Kidney epithelial cell (primary cell): ENCODE data around the gene EIF1AD. TPM values are rescaled to one million over a fixed set of nuclear protein-coding genes. Genes with fewer than 3 reads are reported as not detected.

ENCODE experiments used
- DNase-seq: peaks from one replicate; pipeline ENCODE4 v3.0.0-alpha.2; 2010; ENCODE audit warnings: low read depth
- H3K27me3 ChIP-seq: 2 replicates; pipeline ENCODE4 v1.6.0; 2011; ENCODE audit warnings: low read length; ENCODE audit not compliant: control insufficient read depth, insufficient read depth
- H3K36me3 ChIP-seq: 2 replicates; pipeline ENCODE4 v1.5.1; 2011; ENCODE audit warnings: low read length; ENCODE audit not compliant: control insufficient read depth, insufficient read depth
- H3K4me3 ChIP-seq: 2 replicates; pipeline ENCODE4 v1.5.1; 2011; ENCODE audit warnings: low read depth, mild to moderate bottlenecking, control low read depth, low read length
- total RNA-seq: library from RNA; depleted of rRNA; stranded (reverse); fragments of >200 nt; gene quantifications from 2 replicates; pipeline ENCODE4 v1.2.3, GENCODE V29; 2015
- TF ChIP-seq, protein P1 (sequence below): IDR thresholded peaks from 2 replicates; pipeline ENCODE4 v1.5.1; 2011; ENCODE audit warnings: mild to moderate bottlenecking, moderate library complexity, low read length, control low read depth, inconsistent platforms; ENCODE audit not compliant: insufficient read depth, poor library complexity, severe bottlenecking

The EIF1AD gene
- total RNA-seq, 1 donor from 2014 or later: 33.4 TPM

DNA sequence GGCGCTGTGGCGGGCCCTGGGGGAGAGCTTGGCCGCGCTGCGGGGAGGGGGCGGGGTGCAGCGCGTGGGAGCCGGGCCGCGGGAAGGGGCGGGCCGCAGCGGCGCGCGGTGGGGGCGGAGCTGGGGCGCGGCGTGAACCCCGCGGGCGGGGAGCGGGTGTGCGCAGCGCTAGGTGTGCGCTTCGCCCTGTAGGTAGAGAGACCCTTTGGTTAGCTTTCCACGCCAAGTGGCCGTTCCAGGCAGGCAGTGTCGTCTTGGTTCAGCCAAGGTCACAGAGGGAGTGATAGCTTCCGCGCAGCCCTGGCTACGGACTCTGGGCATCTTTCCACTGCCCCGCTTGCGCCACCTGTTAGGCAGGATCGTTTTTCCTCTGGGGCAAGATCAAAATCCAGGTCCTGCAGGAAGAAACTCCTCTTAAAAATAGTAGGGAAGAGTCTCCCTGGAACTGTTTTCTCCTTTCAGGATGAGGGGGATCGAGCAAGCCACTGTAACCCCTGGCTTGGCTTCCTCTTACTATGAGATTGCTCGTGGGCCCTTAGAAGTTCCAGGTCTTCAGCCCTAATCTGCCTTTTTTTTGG is 780 bp upstream of the EIF1AD start:
- TF ChIP-seq, protein P1, sequence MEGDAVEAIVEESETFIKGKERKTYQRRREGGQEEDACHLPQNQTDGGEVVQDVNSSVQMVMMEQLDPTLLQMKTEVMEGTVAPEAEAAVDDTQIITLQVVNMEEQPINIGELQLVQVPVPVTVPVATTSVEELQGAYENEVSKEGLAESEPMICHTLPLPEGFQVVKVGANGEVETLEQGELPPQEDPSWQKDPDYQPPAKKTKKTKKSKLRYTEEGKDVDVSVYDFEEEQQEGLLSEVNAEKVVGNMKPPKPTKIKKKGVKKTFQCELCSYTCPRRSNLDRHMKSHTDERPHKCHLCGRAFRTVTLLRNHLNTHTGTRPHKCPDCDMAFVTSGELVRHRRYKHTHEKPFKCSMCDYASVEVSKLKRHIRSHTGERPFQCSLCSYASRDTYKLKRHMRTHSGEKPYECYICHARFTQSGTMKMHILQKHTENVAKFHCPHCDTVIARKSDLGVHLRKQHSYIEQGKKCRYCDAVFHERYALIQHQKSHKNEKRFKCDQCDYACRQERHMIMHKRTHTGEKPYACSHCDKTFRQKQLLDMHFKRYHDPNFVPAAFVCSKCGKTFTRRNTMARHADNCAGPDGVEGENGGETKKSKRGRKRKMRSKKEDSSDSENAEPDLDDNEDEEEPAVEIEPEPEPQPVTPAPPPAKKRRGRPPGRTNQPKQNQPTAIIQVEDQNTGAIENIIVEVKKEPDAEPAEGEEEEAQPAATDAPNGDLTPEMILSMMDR: peak; percentile 16
- H3K27me3 ChIP-seq: no peaks in the 10 kb centered on the region
- H3K36me3 ChIP-seq: peaks cover 6% of the 10 kb centered on the region
- peak overlapping the region; percentile 94 for H3K4me3 ChIP-seq
- no peak for DNase-seq

DNA sequence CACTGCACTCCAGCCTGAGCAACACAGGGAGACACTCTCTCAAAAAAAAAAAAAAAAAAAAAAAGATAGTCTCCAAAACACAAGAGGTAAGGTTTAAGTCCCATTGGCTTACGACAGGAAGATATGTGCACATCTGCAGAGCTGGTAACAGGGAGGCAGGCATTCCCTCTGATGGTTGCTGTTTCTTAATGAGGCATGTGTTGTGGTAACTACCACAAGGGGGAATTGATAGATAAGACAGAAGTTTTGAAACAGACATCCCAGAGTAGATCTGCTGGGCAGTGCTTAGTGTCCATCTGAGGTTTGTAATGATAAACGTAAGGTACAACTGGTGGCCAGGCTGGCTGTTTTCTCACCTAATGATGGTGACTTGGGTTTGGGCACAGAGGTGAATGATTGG is 4.7 kb downstream of the EIF1AD start:
- TF ChIP-seq, protein P1: no peak

GRCh38 chr11:65992056-65992455 is 9.9 kb downstream of the EIF1AD start:
- Histone ChIP-seq H3K4me3 (no peak overlapping the region), H3K36me3 (no peaks in the 10 kb centered on the region), H3K27me3 (no peaks in the 10 kb centered on the region)
- TF ChIP-seq, protein P1: no peak
- DNase-seq: no peak

More for the DNA sequence above, 4.7 kb downstream of the EIF1AD start:
- H3K27me3 ChIP-seq: no peaks in the 10 kb centered on the region
- no peak for DNase-seq
- peaks cover 6% of the 10 kb centered on the region for H3K36me3 ChIP-seq
- H3K4me3 ChIP-seq: no peak overlapping the region

DNA sequence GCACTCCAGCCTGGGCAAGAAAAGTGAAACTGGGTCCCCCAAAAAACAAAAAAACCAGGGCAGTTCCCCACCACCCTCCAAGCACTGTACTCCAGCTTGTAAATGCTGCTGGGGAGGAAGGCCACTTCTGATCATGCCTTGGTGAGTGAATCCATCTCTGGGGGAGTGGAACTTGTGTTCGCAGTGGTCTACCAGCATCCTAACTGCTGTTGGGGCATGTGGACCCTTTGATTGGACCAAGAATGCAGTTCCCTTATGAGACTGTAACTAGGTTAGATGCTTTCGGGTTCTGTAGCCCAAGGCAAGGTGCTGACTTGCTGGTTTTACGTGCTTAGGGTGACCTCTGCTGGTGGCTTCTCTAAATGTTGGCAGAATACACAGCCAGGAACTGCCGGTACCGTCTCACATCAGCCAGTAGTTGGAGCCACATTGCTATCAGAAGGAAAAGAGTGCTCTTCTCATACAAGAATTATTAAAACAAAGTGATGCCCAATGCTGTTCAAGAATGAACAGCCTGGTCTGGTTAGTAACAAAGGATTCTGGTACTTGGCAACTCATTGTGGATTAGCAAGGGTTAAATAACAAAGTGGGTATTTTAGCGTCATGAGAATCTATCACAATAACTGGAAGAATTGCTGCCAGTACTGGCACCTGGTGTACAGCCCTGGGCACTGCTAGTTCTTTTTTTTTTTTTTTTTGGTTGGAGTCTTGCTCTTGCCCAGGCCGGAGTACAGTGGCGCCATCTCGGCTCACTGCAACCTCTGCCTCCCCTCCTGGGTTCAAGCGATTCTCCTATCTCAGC is 13.0 kb downstream of the EIF1AD start:
- peak; percentile 75 for DNase-seq
- H3K4me3 ChIP-seq: no peak overlapping the region
- H3K36me3 ChIP-seq: no peaks in the 10 kb centered on the region
- TF ChIP-seq, protein P1: peak; percentile 88
- no peaks in the 10 kb centered on the region for H3K27me3 ChIP-seq

- H3K4me3 ChIP-seq: no peak overlapping the region
- H3K36me3 ChIP-seq: no peaks in the 10 kb centered on the region
- no peak for DNase-seq
- H3K27me3 ChIP-seq: no peaks in the 10 kb centered on the region
- TF ChIP-seq, protein P1: no peak
Measured at GRCh38 chr11:65987336-65987735, 14.6 kb downstream of the EIF1AD start.

DNA sequence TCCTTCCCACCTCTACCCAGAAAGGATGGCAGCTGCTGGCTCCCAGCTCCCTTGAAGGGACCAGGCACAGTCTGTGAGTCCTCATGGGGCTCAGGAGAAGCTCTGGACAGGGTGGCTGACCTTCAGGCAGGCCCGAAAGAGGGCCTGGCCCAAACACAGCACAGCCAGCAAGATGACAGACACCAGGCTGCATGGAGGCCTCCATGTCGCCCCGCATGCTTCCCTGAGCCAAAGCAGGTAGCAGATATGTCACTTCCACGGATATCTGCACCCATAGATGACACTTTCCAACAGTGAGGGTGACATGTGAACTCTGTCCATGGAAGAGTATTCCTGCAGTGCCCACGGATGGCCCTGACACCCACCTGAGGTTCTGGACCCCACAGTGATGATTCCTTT is 18.4 kb downstream of the EIF1AD start:
- Histone ChIP-seq H3K4me3 (no peak overlapping the region), H3K36me3 (peaks cover 1% of the 10 kb centered on the region), H3K27me3 (no peaks in the 10 kb centered on the region)
- no peak for DNase-seq
- TF ChIP-seq, protein P1: no peak
